NCI-H748 treated with DMSO at 0.1 percent for 48 hours (cell line): ENCODE data around the gene THRSP.

Experiments
- DNase-seq: peaks from one replicate; lab custom pipeline; 2025; lab: John Stamatoyannopoulos, UW

The THRSP gene

DNA sequence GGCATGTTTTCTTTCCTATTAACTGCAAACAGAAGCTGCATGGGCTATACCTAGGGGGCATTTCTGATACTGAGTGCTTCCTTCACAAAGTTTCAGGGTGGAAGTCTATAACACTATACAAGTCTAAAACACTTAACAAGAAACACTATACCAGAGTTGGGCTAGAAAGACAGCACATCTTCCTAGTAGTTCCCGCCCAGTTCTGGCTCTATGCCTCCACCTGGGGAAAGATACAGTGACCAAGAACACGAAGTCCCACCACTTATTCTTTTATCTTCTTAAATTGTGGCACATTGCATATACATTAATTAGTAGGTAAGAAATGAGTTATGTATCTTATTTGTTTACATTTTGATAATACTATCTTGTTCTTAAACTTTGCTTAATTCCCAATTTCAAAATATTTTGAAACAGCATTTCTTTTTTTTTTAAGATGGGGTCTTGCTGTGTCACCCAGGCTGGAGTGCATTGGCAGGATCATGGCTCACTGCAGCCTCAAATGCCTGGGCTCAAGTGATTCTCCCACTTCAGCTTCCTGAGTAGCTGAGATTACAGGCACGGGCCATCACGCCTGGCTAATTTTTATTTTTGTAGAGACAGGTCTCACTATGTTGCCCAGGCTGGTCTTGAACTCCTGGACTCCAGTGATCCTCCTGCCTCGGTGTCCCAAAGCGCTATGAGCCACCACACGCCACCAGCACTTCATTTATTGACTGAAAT, 34.2 kb downstream of the THRSP start:
- no peak for DNase-seq

DNA sequence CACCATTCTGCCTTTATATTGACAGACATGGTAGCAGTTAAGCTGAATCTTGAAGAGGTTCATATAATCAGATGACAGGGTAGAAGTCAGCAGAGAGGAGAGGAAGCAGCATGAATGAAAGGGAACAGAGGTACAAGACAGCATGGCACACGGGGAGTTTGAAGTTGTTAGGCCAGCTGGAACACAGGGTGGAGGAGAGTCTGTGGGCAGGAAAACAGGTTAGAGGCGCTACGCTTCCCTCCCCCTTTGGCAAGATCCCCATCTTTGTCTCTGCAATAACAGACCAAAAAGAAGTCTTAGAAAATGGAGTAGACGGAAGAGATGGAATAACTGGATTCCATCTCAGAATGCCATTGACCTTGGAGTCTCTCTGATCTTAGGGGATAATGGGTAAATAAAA, 36.0 kb downstream of the THRSP start:
- DNase-seq: no peak

DNA sequence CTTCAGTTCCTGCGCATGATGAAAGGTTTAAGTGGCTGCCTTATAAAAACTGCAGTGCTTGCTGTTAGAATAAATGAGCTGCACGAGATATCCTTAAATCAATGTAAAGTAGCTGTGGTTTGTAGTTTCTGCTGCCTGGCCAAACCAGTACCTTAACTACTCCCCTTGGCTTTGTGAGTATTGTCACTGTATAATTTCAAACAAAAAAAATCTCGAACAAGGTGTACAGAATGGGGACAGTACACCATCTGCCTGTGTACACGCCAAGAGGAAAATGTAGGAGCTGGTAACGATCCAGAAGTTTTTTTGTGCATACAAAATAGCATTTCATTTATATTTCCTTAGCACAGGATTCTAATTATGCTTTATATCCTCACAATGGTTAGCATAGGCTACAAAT, 36.6 kb downstream of the THRSP start:
- no peak for DNase-seq

DNA sequence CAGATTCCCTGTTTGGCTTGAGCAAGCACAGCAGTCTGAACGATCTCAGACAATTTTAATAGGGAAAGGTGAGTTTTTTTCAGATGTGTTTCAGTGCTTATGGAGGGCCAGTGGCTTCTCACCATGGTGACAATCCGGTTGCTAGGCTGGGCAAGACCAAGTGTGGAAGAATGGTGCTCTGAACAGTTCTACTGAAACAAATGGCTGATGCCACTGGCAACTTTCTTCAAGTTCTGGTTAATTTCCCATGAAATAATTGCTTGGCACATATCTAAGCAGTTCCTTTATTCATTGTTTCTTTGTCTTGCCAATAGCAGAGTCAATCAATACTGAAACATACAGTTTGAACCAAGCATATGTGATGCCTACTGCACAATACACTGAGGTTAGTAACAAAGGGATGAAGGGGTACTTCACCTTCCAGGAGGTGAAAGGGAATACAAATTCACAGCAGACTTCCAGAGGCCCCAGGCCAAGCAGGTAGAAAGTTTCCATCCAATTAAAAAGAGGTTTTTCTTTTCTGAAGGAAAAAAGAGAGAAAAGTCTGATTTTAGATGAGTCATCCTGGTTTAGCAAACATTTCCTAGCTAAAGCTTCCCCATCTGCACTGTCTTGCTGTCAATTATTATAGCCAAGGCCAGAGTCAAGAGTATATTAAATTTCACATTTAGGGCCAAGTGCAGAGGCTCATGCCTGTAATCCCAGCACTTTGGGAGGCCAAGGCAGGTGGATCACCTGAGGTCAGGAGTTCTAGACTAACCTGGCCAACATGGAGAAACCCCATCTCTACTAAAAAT, 37.2 kb downstream of the THRSP start:
- DNase-seq: no peak

DNA sequence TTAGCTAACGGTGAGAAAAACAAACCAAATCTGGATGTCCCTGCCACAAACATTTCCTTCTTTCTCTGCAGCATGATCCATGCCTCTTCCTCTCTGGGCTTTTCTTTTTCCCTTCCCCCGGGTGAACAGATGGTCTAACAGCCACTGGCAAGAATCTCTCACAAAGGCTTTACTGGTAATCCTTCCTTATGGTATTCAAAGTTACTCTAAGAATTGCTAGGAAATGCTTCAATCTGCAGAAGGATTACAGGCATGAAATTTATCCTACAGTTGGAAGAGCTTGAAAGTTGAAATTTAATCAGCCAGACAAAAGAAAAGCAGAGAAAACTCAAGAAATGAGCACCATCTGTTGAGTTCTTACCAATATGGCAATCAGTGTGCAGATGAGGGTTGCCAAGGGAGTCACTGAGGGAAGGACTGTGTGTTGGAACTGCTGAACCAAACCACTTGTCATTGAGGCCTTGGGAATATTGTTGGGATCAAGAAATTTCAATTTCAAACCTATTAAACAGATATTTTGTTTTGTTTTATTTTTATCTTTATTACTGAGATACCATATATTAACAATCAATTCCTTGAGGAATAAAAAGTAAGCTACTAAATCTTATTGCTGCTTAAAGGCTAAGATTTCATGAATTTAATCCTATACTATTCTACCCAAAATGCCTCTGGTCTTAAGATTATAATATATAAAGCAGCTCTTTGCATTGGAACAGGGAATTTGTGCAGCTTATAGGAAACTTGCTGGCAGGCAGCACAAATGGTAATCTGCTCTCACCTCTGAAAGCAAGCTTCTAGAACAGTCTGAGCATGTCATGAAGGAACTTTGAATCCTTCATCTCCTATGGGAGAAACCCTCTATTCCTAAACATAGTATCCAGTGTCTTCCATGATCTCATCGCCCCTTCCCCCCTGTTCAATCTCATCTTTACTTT, 45.7 kb downstream of the THRSP start:
- DNase-seq: no peak

DNA sequence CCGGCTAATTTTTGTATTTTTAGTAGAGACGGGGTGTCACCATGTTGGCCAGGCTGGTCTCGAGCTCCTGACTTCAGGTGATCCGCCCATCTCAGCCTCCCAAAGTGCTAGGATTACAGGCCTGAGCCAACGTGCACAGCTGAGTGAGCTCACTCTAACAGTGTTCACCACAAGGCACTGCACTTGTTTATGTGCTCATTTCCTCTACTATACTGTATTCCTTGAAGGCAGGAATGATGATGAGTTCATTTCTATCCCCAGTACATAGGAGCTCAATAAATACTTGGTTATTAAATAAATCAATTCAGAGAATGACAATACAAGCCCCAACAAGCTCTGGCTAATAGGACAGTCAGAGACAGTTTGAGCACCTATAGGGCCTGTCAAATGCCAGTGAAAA, 46.7 kb downstream of the THRSP start:
- no peak for DNase-seq

DNA sequence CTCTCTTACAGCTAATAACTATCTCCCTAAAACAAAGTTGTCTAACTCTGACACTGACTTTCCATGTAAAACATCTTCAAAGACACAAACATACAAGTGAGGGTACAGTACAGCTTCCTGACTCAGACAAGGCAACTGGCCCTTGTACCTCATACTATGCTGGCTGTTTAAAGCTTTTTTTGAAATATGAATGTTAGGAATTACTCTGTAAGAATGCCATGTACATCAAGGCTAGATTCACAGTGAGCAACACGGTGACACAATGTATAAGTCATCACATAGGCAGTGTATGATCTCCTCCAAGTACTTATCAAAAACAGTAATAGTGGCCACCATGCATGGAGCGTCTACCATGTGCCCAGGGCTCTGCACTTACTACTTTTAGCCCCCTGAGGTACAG, 47.2 kb downstream of the THRSP start:
- DNase-seq: no peak

DNA sequence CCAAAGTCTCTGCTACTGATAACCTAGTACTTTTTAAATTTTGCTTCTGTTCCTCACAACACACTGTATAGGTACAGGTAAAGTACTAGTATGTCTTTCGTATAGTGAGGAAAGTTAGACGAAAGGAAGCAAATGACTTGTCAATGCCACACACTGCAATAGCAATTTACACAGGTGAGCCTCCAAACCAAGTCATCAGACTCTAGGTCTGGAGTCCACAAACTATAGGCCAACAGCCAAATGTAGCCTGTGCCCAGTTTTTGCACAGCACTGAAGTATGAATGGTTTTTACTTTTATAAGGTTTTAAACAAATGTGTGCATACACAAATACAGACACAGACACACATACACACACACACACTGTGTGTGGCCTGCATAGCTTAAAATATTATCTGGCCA, 47.6 kb downstream of the THRSP start:
- DNase-seq: no peak

DNA sequence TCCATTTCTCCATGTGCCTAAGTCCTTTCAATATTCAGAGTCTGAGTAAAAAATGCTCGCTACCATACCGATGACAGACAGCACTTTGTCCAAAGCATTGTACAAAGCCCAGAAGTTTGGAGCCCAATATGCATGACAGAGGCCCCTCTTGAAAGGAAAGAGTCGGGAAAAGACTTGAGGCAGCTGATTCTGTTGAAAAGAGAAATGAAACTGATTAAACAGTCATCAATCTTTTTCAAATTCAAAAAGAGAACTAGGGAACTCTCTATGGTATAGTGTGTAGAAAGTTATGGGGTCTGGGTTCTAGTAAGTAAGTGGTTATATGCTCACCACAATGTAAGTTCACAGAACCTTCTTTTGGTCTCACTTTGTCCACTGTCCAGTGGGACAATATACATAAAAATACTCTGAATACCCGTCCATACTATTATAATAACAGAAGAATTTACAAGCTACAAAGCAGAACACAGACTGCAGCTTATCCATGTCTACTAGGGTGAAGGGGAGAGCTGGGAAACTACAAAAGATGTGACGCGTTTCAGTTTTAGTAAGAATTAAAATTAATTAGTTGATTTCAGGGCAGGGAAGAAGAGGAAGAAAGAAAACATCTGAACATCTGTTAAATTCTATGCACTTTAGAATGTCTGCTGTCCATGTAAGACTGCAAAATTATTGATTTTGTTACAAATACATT, 49.1 kb downstream of the THRSP start:
- no peak for DNase-seq
